ENCODE results near the gene PDE7B. TPM values are rescaled to one million over a fixed set of nuclear protein-coding genes. Genes with fewer than 3 reads are reported as not detected.

Gene PDE7B
- total and polyA plus RNA-seq, 9 of the 15 experiments (the other 6 are each of a cell fraction or from before 2014, with no cell fraction given), result 0.01 TPM; not detected in 8

- TF ChIP-seq COPS2 (conservative IDR thresholded peaks at IDR 0.05) (no peak), TBP (optimal IDR thresholded peaks at IDR 0.05; ENCODE audit: low read depth, low read length) (no peak), ZNF407 (IDR thresholded peaks at IDR 0.05; ENCODE audit: low read depth) (no peak), NR2C2 (CRISPR knock-in tag; IDR thresholded peaks at IDR 0.05) (no peak), NR2C2 (tag; IDR thresholded peaks at IDR 0.05) (no peak; the same call in 1 of the 2 replicates), E4F1 (CRISPR knock-in tag; IDR thresholded peaks at IDR 0.05; ENCODE audit: borderline replicate concordance) (0 out of 2 replicates have a peak, but pooled peaks have one; percentile 41), ID3 (CRISPR knock-in tag; IDR thresholded peaks at IDR 0.05) (no peak), ID3 (tag; IDR thresholded peaks at IDR 0.05) (no peak), HNRNPUL1 (IDR thresholded peaks at IDR 0.05; ENCODE audit: low read length) (no peak), NCOR1 (IDR thresholded peaks at IDR 0.05) (no peak), ERF (CRISPR knock-in tag; IDR thresholded peaks at IDR 0.05) (no peak), TARDBP (IDR thresholded peaks at IDR 0.05) (no peak), STAT5B (CRISPR knock-in tag; IDR thresholded peaks at IDR 0.05) (no peak), STAT6 (CRISPR knock-in tag; IDR thresholded peaks at IDR 0.05) (no peak), PURB (CRISPR knock-in tag; IDR thresholded peaks at IDR 0.05; ENCODE audit: low read depth) (no peak), NFE2 (IDR thresholded peaks at IDR 0.05; ENCODE audit: low read depth) (no peak)
Measured at GRCh38 chr6:136226027-136226673, 374.6 kb downstream of the PDE7B start (continued).
